GM23248 (cell line): Measurements from ENCODE around the gene NACC2.

Experiments used
- EZH2 ChIP-seq: fragments of 200-600 bp; sonication (generic); IDR thresholded peaks from 2 replicates; pipeline ENCODE4 v1.6.1; 2018; ENCODE audit warnings: antibody characterized with exemption, mild to moderate bottlenecking; ENCODE audit not compliant: insufficient read depth, poor library complexity, severe bottlenecking
- EZH2phosphoT487 ChIP-seq: fragments of 200-600 bp; sonication (generic); IDR thresholded peaks from 2 replicates; pipeline ENCODE4 v1.6.1; 2018; ENCODE audit warnings: antibody characterized with exemption, moderate library complexity, mild to moderate bottlenecking, low read depth; ENCODE audit not compliant: insufficient read depth

DNA sequence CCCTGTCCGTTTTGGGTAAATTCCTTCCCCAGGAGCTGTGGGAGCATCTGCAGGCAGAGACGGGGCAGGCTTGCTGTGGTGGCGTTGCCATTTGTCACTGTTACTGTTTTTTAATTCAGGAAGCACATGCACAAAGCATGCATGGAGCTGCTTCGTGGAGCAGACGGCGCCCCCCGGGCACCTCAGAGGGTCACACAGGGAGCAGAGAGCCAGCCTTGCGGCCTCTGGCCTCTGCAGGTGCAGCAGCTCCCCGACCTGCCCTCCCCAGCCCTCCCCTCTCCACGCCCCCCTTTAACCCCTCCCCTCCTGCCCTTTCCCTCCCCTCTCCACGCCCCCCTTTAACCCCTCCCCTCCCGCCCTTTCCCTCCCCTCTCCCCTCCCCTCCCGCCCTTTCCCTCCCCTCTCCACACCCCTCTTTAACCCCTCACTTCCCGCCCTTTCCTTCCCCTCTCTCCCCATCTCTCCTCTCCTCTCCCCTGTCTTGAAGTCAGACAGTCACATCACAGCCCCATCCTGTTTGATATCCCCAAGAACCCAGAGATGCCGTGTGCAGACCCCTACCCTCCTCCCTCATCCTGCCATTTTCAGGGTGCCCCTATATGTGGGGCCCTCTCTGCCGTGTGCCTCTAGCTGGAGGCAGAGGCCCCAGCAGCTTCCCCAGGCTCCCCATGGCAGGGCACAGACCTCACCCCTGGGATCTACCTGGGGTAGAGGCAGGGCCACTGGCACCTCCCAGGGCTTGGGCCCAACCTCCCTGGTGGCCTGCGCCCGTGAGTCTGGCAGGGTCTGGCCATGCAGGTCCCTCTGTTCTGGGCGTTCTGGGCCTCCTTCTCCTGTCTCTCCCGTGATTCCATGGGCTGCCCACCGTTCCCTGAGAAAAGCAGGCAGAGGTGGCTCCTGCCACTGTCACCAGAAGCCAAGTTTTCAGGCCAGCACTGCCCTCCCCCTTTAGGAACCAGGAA is 104.3 kb downstream of the NACC2 start:
- TF ChIP-seq EZH2 = no peak
- no peak for TF ChIP-seq EZH2phosphoT487
